GM12878 (cell line): ENCODE measurements around the gene NUDT6. TPM values are rescaled to one million over a fixed set of nuclear protein-coding genes. Genes with fewer than 3 reads are reported as not detected.
A peak's percentile ranks its signal among the peaks of the same experiment; 100 is the strongest.

ENCODE experiments used
- ATAC-seq: fragments of 200-7000 bp; cut with Tn5 transposase; 3 replicates; pipeline ENCODE4 v1.9.1; 2020; ENCODE audit warnings: mild to moderate bottlenecking, moderate library complexity
- BruUV-seq: library from RNA; stranded (reverse); fragments of 400-500 nt; replicated peaks from 2 replicates; lab custom pipeline; 2021; lab: Mats Ljungman, UMichigan
- CTCF ChIA-PET: fragments of 300-600 bp; sonication (Branson Sonifier 250); formaldehyde crosslinking; extraction: SDS; loops from one replicate; lab custom pipeline; 2021; ENCODE audit warnings: inconsistent platforms; lab: Yijun Ruan, JAX
- POLR2A ChIA-PET: fragments of 350-600 bp; formaldehyde crosslinking; extraction: SDS; loops from one replicate; lab custom pipeline; 2021; ENCODE audit warnings: inconsistent platforms; lab: Charles Lee
- RAD21 ChIA-PET: fragments of 300-600 bp; sonication (Branson Sonifier 250); formaldehyde crosslinking; loops from one replicate; lab custom pipeline; 2023; ENCODE audit warnings: antibody characterized with exemption; ENCODE audit not compliant: unreplicated experiment; lab: Charles Lee
- SMC1A ChIA-PET: fragments of 300-600 bp; sonication (Branson Sonifier 250); formaldehyde crosslinking; loops from one replicate; lab custom pipeline; 2023; ENCODE audit not compliant: unreplicated experiment, uncharacterized antibody; lab: Charles Lee
- DNase-seq: peaks from one replicate; pipeline ENCODE4 v3.0.0-alpha.2; 2011; ENCODE audit warnings: low read depth, low spot score
- FAIRE-seq: peaks from 3 replicates; lab custom pipeline; 2011; peaks lifted over from hg19 to GRCh38; lab: Jason Lieb, UNC
- H2AFZ ChIP-seq: 2 replicates; pipeline ENCODE4 v1.6.0; 2011; ENCODE audit warnings: low read depth, low read length, control low read depth; ENCODE audit not compliant: control insufficient read depth
- H3K27ac ChIP-seq: 2 replicates; pipeline ENCODE4 v1.5.1; 2011; ENCODE audit warnings: control low read depth; ENCODE audit not compliant: control insufficient read depth, insufficient read depth
- H3K27me3 ChIP-seq, 2 experiments: replicated peaks in 1 of 2; 2 replicates each; pipeline versions ENCODE4 v1.6.0 to v1.6.1; 2011; ENCODE audit warnings: low read length in 1 of 2; ENCODE audit not compliant: control insufficient read depth in 2 of 2, insufficient read depth in 2 of 2
- H3K36me3 ChIP-seq, 2 experiments: 2 replicates each; pipeline ENCODE4 v1.5.1; 2011; ENCODE audit warnings: low read length in 1 of 2; ENCODE audit not compliant: control insufficient read depth in 2 of 2, insufficient read depth in 2 of 2
- H3K4me1 ChIP-seq: 2 replicates; pipeline ENCODE4 v1.6.1; 2011; ENCODE audit warnings: mild to moderate bottlenecking, low read length, moderate library complexity, mixed read lengths; ENCODE audit not compliant: control insufficient read depth, insufficient read depth
- H3K4me2 ChIP-seq: 2 replicates; pipeline ENCODE4 v1.6.0; 2011; ENCODE audit warnings: control low read depth; ENCODE audit not compliant: control insufficient read depth, insufficient read depth
- H3K4me3 ChIP-seq: fragments of 200-600 bp; sonication (generic); 2 replicates; pipeline ENCODE4 v1.5.1; 2016
- H3K79me2 ChIP-seq: 2 replicates; pipeline ENCODE4 v1.6.0; 2011; ENCODE audit warnings: low read length; ENCODE audit not compliant: control insufficient read depth, insufficient read depth
- H3K9ac ChIP-seq: 2 replicates; pipeline ENCODE4 v1.8.0; 2011; ENCODE audit warnings: low read length, control low read depth, mixed read lengths; ENCODE audit not compliant: control insufficient read depth, insufficient read depth
- H3K9me3 ChIP-seq: replicated peaks from 3 replicates; pipeline ENCODE4 v1.5.1; 2011; ENCODE audit warnings: mild to moderate bottlenecking, low read length; ENCODE audit not compliant: control insufficient read depth, insufficient read depth
- H4K20me1 ChIP-seq: 2 replicates; pipeline ENCODE4 v1.6.0; 2011; ENCODE audit not compliant: control insufficient read depth, insufficient read depth
- CTCF ChIP-seq, 3 experiments: IDR thresholded peaks in 2 of 3; conservative IDR thresholded peaks in 1 of 3; 2 replicates each; pipeline ENCODE4 v1.5.1; 2011; ENCODE audit warnings: low read depth in 3 of 3, low read length in 3 of 3, mild to moderate bottlenecking in 3 of 3, control low read depth in 2 of 3, moderate library complexity in 2 of 3, inconsistent platforms in 1 of 3, mixed read lengths in 1 of 3; ENCODE audit not compliant: control insufficient read depth in 2 of 3, insufficient read depth in 1 of 3; ENCODE audit errors: extremely low read depth in 1 of 3
- MTA2 ChIP-seq: fragments of 450-650 bp; IDR thresholded peaks from 2 replicates; pipeline ENCODE4 v1.6.1; 2016; ENCODE audit warnings: low read depth, mild to moderate bottlenecking, moderate library complexity
- RAD21 ChIP-seq: IDR thresholded peaks from 2 replicates; pipeline ENCODE4 v1.6.1; 2011; ENCODE audit warnings: mild to moderate bottlenecking, low read depth, low read length, moderate library complexity; ENCODE audit not compliant: insufficient read depth
- SMC3 ChIP-seq: IDR thresholded peaks from 2 replicates; pipeline ENCODE4 v1.6.1; 2011; ENCODE audit warnings: low read length, improper control_type of control experiment, borderline replicate concordance
- SUZ12 ChIP-seq: fragments of 200-600 bp; sonication (generic); IDR thresholded peaks from one replicate; pipeline ENCODE4 v1.6.1; 2018; ENCODE audit warnings: antibody characterized with exemption, mild to moderate bottlenecking; ENCODE audit not compliant: unreplicated experiment
- in situ Hi-C: fragments of 300-500 bp; cut with MboI; formaldehyde crosslinking; loops from 9 replicates; pipeline ENCODE4 v1.14.3; 2018; ENCODE audit warnings: mixed read lengths
- intact Hi-C: fragments of 100-400 bp; cut with micrococcal nuclease; formaldehyde crosslinking; loops from one replicate; pipeline ENCODE4 v1.14.2; 2022; ENCODE audit not compliant: unreplicated experiment
- polyA plus RNA-seq, 11 experiments: library from polyadenylated mRNA; depleted of rRNA in 4 of 11; unstranded in 6 of 11; stranded (reverse) in 5 of 11; fragments of >200 nt; fragmentation: Nextera tagmentation in 4 of 11; fragmentation: Illumina TruSeq in 1 of 11; extraction: Ambion mirVana in 4 of 11; extraction: Trizol in 1 of 11; gene quantifications; 1 replicate in 1 of 11; 2 replicates in 10 of 11; pipeline versions ENCODE4 v1.2.1 to v1.2.3, GENCODE V29; 2011 to 2016; ENCODE audit warnings: inconsistent platforms in 2 of 11, missing spikeins in 2 of 11, low read depth in 1 of 11
- total RNA-seq, 4 experiments: library from RNA; depleted of rRNA in 3 of 4; stranded (reverse); fragments of >200 nt in 3 of 4; fragmentation: Illumina TruSeq in 1 of 4; extraction: Trizol in 1 of 4; gene quantifications; 2 replicates each; pipeline versions ENCODE4 v1.2.1 to v1.2.3, GENCODE V29; 2013 to 2021

The NUDT6 gene
- total and polyA plus RNA-seq, 10 of the 15 experiments (the other 5 are each of a cell fraction or from before 2014, with no cell fraction given), result 3.9 to 12.4 (median 6.8) TPM

GRCh38 chr4:122930862-122931261 lies 8.5 kb upstream of the NUDT6 start:
- ATAC-seq, result no peak
- CTCF ChIA-PET, result interaction anchor here (0.7 to 4.4 kb wide), 17 partner anchors 10 to 1030 kb away, joined by 3 to 37 read pairs (median 8); partner anchors contain the start of genes BBS12 and NUDT6
- H3K4me2 ChIP-seq, result no peak overlapping the region
- in situ Hi-C loops, result no loop called here
- H3K79me2 ChIP-seq, result no peaks in the 10 kb centered on the region; the same call in 1 of the 2 replicates
- no peak for FAIRE-seq
- no TSS peak for BruUV-seq
- DNase-seq, result no peak
- no peak overlapping the region for H3K27ac ChIP-seq
- peaks cover 0 to 8% of the 10 kb centered on the region in 2 experiments for H3K36me3 ChIP-seq
- H2AFZ ChIP-seq, result no peak overlapping the region; the same call in 1 of the 2 replicates
- no peaks in the 10 kb centered on the region for H3K9me3 ChIP-seq
- RAD21 ChIA-PET, result interaction anchor here (0.6 to 2.0 kb wide), 8 partner anchors 8 to 1031 kb away, joined by 3 to 10 read pairs (median 6); partner anchors contain the start of genes BBS12 and NUDT6
- H3K4me3 ChIP-seq, result no peak overlapping the region
- SMC1A ChIA-PET, result interaction anchor here (0.9 to 3.7 kb wide), 10 partner anchors 12 to 328 kb away, joined by 3 to 35 read pairs (median 4); no protein-coding TSS in a partner anchor
- intact Hi-C loops, result loop anchor here (1.0 kb wide), 1 partner anchor 173 kb away; no protein-coding TSS in a partner anchor
- H3K9ac ChIP-seq, result no peak overlapping the region
- no peaks in the 10 kb centered on the region for H3K4me1 ChIP-seq
- POLR2A ChIA-PET, result no interaction called here
- TF ChIP-seq SUZ12, result no peak
- peak in 2 of 3 experiments; percentile 21 to 46; a peak in 3 of 6 replicates for TF ChIP-seq CTCF (IDR thresholded peaks at IDR 0.05 in 2 of 3, conservative IDR thresholded peaks at IDR 0.05 in 1 of 3; ENCODE audit: control insufficient read depth in 2 of 3, extremely low read depth in 1 of 3, insufficient read depth in 1 of 3, low read depth in 3 of 3, low read length in 3 of 3)
- peak; percentile 20; the same call in 1 of the 2 replicates for TF ChIP-seq RAD21
- no peak for TF ChIP-seq MTA2
- peak; percentile 36; the same call in 1 of the 2 replicates for TF ChIP-seq SMC3
- no peaks in the 10 kb centered on the region for H4K20me1 ChIP-seq
- no peaks in the 10 kb centered on the region for H3K27me3 ChIP-seq
